IMR-90 (cell line): ENCODE data around the gene NCAPH2. TPM values are rescaled to one million over a fixed set of nuclear protein-coding genes. Genes with fewer than 3 reads are reported as not detected.

Experiments used
- ATAC-seq: fragments of 200-7000 bp; cut with Tn5 transposase; 2 replicates; pipeline ENCODE4 v1.9.1; 2020; ENCODE audit warnings: low read depth, mild to moderate bottlenecking, moderate library complexity
- BruUV-seq: library from RNA; stranded (reverse); fragments of 400-500 nt; replicated peaks from 2 replicates; lab custom pipeline; 2021; lab: Mats Ljungman, UMichigan
- CTCF ChIA-PET: fragments of 300-600 bp; formaldehyde crosslinking; extraction: SDS; loops from one replicate; lab custom pipeline; 2021; ENCODE audit warnings: antibody characterized with exemption; lab: Yijun Ruan, JAX
- POLR2A ChIA-PET: fragments of 300-600 bp; sonication (Branson Sonifier 250); formaldehyde crosslinking; loops from one replicate; lab custom pipeline; 2022; ENCODE audit warnings: antibody characterized with exemption; ENCODE audit not compliant: unreplicated experiment; lab: Charles Lee
- DNase-seq: peaks from one replicate; pipeline ENCODE4 v3.0.0; 2013
- H2AFZ ChIP-seq: replicated peaks from 2 replicates; pipeline ENCODE3; 2013; ENCODE audit warnings: low read length, mild to moderate bottlenecking; ENCODE audit not compliant: poor library complexity
- H2AK5ac ChIP-seq: 2 replicates; pipeline ENCODE4 v1.6.1; 2013; ENCODE audit warnings: low read depth, low read length, inconsistent platforms
- H2AK9ac ChIP-seq: replicated peaks from 2 replicates; pipeline ENCODE3; 2013; ENCODE audit warnings: mild to moderate bottlenecking, low read depth, low read length, moderate library complexity; ENCODE audit not compliant: poor library complexity
- H2BK120ac ChIP-seq: 2 replicates; pipeline ENCODE4 v1.6.1; 2013; ENCODE audit warnings: low read depth, low read length, inconsistent platforms
- H2BK15ac ChIP-seq: 3 replicates; pipeline ENCODE4 v1.6.1; 2013; ENCODE audit warnings: low read depth, low read length, inconsistent platforms
- H2BK20ac ChIP-seq: 2 replicates; pipeline ENCODE4 v1.6.1; 2013; ENCODE audit warnings: low read depth, mild to moderate bottlenecking, inconsistent platforms, low read length, moderate library complexity
- H2BK5ac ChIP-seq: 2 replicates; pipeline ENCODE4 v1.6.1; 2013; ENCODE audit warnings: mild to moderate bottlenecking, low read depth, low read length, inconsistent platforms; ENCODE audit not compliant: poor library complexity, severe bottlenecking
- H3K14ac ChIP-seq: replicated peaks from 2 replicates; pipeline ENCODE4 v1.6.1; 2013; ENCODE audit warnings: low read depth, low read length, inconsistent platforms
- H3K18ac ChIP-seq: 2 replicates; pipeline ENCODE4 v1.6.1; 2013; ENCODE audit warnings: low read depth, low read length, control low read depth
- H3K23ac ChIP-seq: 2 replicates; pipeline ENCODE4 v1.6.1; 2013; ENCODE audit warnings: low read depth, low read length, inconsistent platforms
- H3K27ac ChIP-seq: 2 replicates; pipeline ENCODE4 v1.5.1; 2013; ENCODE audit warnings: mild to moderate bottlenecking, control low read depth, low read length; ENCODE audit not compliant: insufficient read depth
- H3K27me3 ChIP-seq: 2 replicates; pipeline ENCODE4 v1.6.1; 2013; ENCODE audit warnings: low read length; ENCODE audit not compliant: control insufficient read depth, insufficient read depth
- H3K36me3 ChIP-seq: 2 replicates; pipeline ENCODE4 v1.6.1; 2013; ENCODE audit warnings: low read length, mixed read lengths; ENCODE audit not compliant: control insufficient read depth, insufficient read depth
- H3K4ac ChIP-seq: 2 replicates; pipeline ENCODE4 v1.6.1; 2013; ENCODE audit warnings: low read depth, low read length, inconsistent platforms
- H3K4me1 ChIP-seq: 2 replicates; pipeline ENCODE4 v1.6.1; 2013; ENCODE audit warnings: low read length, mixed read lengths; ENCODE audit not compliant: control insufficient read depth, insufficient read depth
- H3K4me2 ChIP-seq: 2 replicates; pipeline ENCODE4 v1.6.1; 2013; ENCODE audit warnings: low read depth, mild to moderate bottlenecking, control low read depth, low read length, moderate library complexity
- H3K4me3 ChIP-seq: 2 replicates; pipeline ENCODE4 v1.5.1; 2013; ENCODE audit warnings: low read depth, mild to moderate bottlenecking, control low read depth, low read length, moderate library complexity; ENCODE audit not compliant: insufficient read depth
- H3K56ac ChIP-seq: 2 replicates; pipeline ENCODE4 v1.6.1; 2013; ENCODE audit warnings: low read length, inconsistent platforms; ENCODE audit not compliant: insufficient read depth; ENCODE audit errors: extremely low read depth
- H3K79me1 ChIP-seq, 2 experiments: 2 replicates each; pipeline ENCODE4 v1.6.1; 2013; ENCODE audit warnings: low read length in 2 of 2, inconsistent platforms in 1 of 2, low read depth in 1 of 2
- H3K9ac ChIP-seq: 2 replicates; pipeline ENCODE4 v1.6.1; 2013; ENCODE audit warnings: low read depth, low read length, control low read depth
- H3K9me1 ChIP-seq: 2 replicates; pipeline ENCODE4 v1.6.1; 2013; ENCODE audit warnings: low read length, inconsistent platforms; ENCODE audit not compliant: insufficient read depth
- H3K9me3 ChIP-seq: 2 replicates; pipeline ENCODE4 v1.6.1; 2013; ENCODE audit warnings: low read length; ENCODE audit not compliant: control insufficient read depth, insufficient read depth
- H4K20me1 ChIP-seq: 2 replicates; pipeline ENCODE4 v1.6.1; 2013; ENCODE audit warnings: low read length, inconsistent platforms; ENCODE audit not compliant: insufficient read depth
- H4K5ac ChIP-seq: 2 replicates; pipeline ENCODE4 v1.6.1; 2013; ENCODE audit warnings: mild to moderate bottlenecking, low read depth, low read length, control low read depth
- H4K8ac ChIP-seq, 2 experiments: 2 replicates each; pipeline ENCODE4 v1.6.1; 2013; ENCODE audit warnings: low read depth in 2 of 2, low read length in 2 of 2, control low read depth in 1 of 2, inconsistent platforms in 1 of 2
- H4K91ac ChIP-seq: 2 replicates; pipeline ENCODE4 v1.6.1; 2013; ENCODE audit warnings: low read depth, low read length, inconsistent platforms; ENCODE audit not compliant: insufficient read depth
- BHLHE40 ChIP-seq: fragments of 150-350 bp; IDR thresholded peaks from 2 replicates; pipeline ENCODE4 v1.6.1; 2016; ENCODE audit warnings: mild to moderate bottlenecking, low read depth, low read length
- CEBPB ChIP-seq: IDR thresholded peaks from 2 replicates; pipeline ENCODE4 v1.6.1; 2012; ENCODE audit warnings: low read depth, low read length, improper control_type of control experiment
- CHD1 ChIP-seq: IDR thresholded peaks from 2 replicates; pipeline ENCODE4 v1.6.1; 2012; ENCODE audit warnings: low read depth, low read length, improper control_type of control experiment
- CTCF ChIP-seq: conservative IDR thresholded peaks from 2 replicates; pipeline ENCODE4 v1.5.1; 2012; ENCODE audit warnings: mild to moderate bottlenecking, low read depth, low read length, improper control_type of control experiment
- MAFK ChIP-seq: IDR thresholded peaks from 2 replicates; pipeline ENCODE4 v1.6.1; 2012; ENCODE audit warnings: low read depth, low read length, improper control_type of control experiment
- MAZ ChIP-seq: IDR thresholded peaks from 2 replicates; pipeline ENCODE4 v1.6.1; 2012; ENCODE audit warnings: low read depth, mild to moderate bottlenecking, low read length, improper control_type of control experiment, moderate library complexity, borderline replicate concordance
- MXI1 ChIP-seq: IDR thresholded peaks from 2 replicates; pipeline ENCODE4 v1.6.1; 2012; ENCODE audit warnings: low read depth, mild to moderate bottlenecking, low read length, moderate library complexity, borderline replicate concordance
- NFE2L2 ChIP-seq: fragments of 150-350 bp; IDR thresholded peaks from 2 replicates; pipeline ENCODE4 v1.6.1; 2016; ENCODE audit warnings: low read depth, mild to moderate bottlenecking, low read length
- POLR2A ChIP-seq: IDR thresholded peaks from 2 replicates; pipeline ENCODE4 v1.6.1; 2012; ENCODE audit warnings: mild to moderate bottlenecking, low read depth, low read length
- RAD21 ChIP-seq: IDR thresholded peaks from 2 replicates; pipeline ENCODE4 v1.6.1; 2012; ENCODE audit warnings: low read length, improper control_type of control experiment
- RCOR1 ChIP-seq: IDR thresholded peaks from 2 replicates; pipeline ENCODE4 v1.6.1; 2012; ENCODE audit warnings: mild to moderate bottlenecking, low read length, improper control_type of control experiment; ENCODE audit not compliant: insufficient replicate concordance
- RFX5 ChIP-seq: IDR thresholded peaks from 2 replicates; pipeline ENCODE4 v1.8.0; 2012; ENCODE audit warnings: low read depth, mild to moderate bottlenecking, low read length, moderate library complexity
- SMC3 ChIP-seq: fragments of 150-350 bp; IDR thresholded peaks from 2 replicates; pipeline ENCODE4 v1.6.1; 2016; ENCODE audit warnings: low read depth, mild to moderate bottlenecking, antibody characterized with exemption, low read length, moderate library complexity
- WGBS, 2 experiments: methylation state at CpG; one replicate each; pipeline versions ENCODE4 v1.1.5 to v1.1.7; 2013; ENCODE audit warnings: missing lambda C conversion rate in 2 of 2; ENCODE audit not compliant: insufficient read length in 1 of 2; ENCODE audit errors: extremely low coverage in 2 of 2; 5-methylcytosine and 5-hydroxymethylcytosine counted together
- dilution Hi-C: fragments of 300-500 bp; cut with HindIII; formaldehyde crosslinking; loops from one replicate; pipeline ENCODE4 v1.14.3; 2018; ENCODE audit warnings: low sequenced_read_pairs; ENCODE audit not compliant: unreplicated experiment
- in situ Hi-C: fragments of 300-500 bp; cut with MboI; formaldehyde crosslinking; loops from 3 replicates; pipeline ENCODE4 v1.14.3; 2019; ENCODE audit warnings: low sequenced_read_pairs, inconsistent platforms, mixed read lengths
- intact Hi-C: fragments of 100-400 bp; cut with micrococcal nuclease; formaldehyde crosslinking; loops from 2 replicates; pipeline ENCODE4 v1.10.0; 2022
- polyA plus RNA-seq, 3 experiments: library from polyadenylated mRNA; depleted of rRNA; stranded (reverse); fragments of >200 nt; gene quantifications; 2 replicates each; pipeline ENCODE4 v1.2.3, GENCODE V29; 2012; ENCODE audit warnings: low replicate concordance in 1 of 3
- total RNA-seq: library from RNA; depleted of rRNA; stranded (reverse); fragments of >200 nt; gene quantifications from 2 replicates; pipeline ENCODE4 v1.2.3, GENCODE V29; 2012
- TF ChIP-seq, protein P1 (sequence below): fragments of 150-350 bp; IDR thresholded peaks from 2 replicates; pipeline ENCODE4 v1.6.1; 2016; ENCODE audit warnings: low read depth, mild to moderate bottlenecking, low read length, moderate library complexity, borderline replicate concordance
- TF ChIP-seq, protein P2 (sequence below): fragments of 150-350 bp; IDR thresholded peaks from 2 replicates; pipeline ENCODE4 v1.6.1; 2017; ENCODE audit warnings: mild to moderate bottlenecking, antibody characterized with exemption, low read length, low read depth

Gene NCAPH2
- total and polyA plus RNA-seq, 2 of the 4 experiments (the other 2 are of a cell fraction) = 30.2 to 38.5 TPM

DNA sequence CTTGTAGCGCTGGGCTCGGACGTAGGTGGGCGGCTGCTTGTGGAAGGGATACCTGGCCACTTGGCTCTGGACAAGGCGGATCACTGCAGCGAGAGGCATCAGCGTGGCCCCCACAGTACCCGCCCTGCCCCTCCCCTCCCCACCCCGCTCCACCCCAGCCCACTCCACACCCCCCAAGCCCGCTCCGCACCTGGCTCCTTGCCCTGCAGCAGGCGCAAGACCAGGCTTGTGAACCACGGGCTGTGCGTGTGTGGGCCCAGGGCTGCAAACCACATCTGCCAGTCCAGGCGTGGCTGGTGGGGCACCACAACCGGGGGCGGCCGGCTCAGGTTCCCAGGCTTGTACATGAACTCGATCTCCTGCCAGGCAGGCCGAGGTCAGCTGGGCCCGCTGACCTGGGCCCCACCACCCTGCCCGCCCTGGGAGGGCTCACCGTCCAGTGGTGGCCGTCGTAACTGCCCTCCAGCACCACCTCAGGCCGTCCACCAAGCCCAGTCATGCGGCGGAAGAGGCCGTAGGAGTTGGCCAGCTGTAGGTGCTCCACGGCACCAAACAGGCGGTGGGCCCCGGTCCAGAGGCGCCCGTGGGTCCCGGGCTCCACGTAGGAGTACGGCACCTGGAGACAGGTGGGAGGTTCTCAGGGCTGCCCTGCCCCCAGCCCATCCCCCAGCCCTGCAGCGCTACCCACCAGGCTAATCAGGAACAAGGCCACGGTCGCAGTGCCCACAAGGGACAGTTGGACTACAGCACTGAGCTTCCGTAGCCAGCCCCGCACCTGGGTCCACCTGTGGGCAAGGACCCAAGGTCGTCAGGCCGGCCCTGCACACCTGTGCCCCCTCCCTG, 3.4 kb upstream of the NCAPH2 start:
- Histone ChIP-seq H3K9me3 (no peaks in the 10 kb centered on the region), H2AFZ (no peak overlapping the region), H3K4ac (no peak overlapping the region), H4K8ac (no peak overlapping the region), H3K9ac (no peak overlapping the region), H3K9me1 (no peaks in the 10 kb centered on the region), H3K14ac (no peak overlapping the region), H3K79me1 (peaks cover 8 to 45% of the 10 kb centered on the region in 2 experiments), H4K5ac (no peak overlapping the region), H3K4me1 (peaks cover 4% of the 10 kb centered on the region), H3K4me2 (no peak overlapping the region), H4K20me1 (no peaks in the 10 kb centered on the region; the same call in 1 of the 2 replicates), H3K36me3 (peaks cover 28% of the 10 kb centered on the region), H2AK5ac (no peak overlapping the region), H4K91ac (no peak overlapping the region), H2AK9ac (no peak overlapping the region), H3K27me3 (no peaks in the 10 kb centered on the region), H2BK15ac (no peak overlapping the region), H2BK20ac (no peak overlapping the region), H3K27ac (no peak overlapping the region), H2BK5ac (no peak overlapping the region), H3K56ac (no peak overlapping the region), H3K4me3 (no peak overlapping the region), H3K18ac (no peak overlapping the region), H3K23ac (no peak overlapping the region), H2BK120ac (no peak overlapping the region)
- no peak for ATAC-seq
- POLR2A ChIA-PET = no interaction called here
- CTCF ChIA-PET = no interaction called here
- no TSS peak for BruUV-seq
- 97% methylated on average over 15 of the region's 44 CpGs; no CpG with 5 or more reads in 1 of the 2 experiments for WGBS, 2 experiments
- in situ Hi-C loops = no loop called here
- dilution Hi-C loops = no loop called here
- intact Hi-C loops = no loop called here
- no peak for DNase-seq
- no peak for TF ChIP-seq BHLHE40
- no peak for TF ChIP-seq NFE2L2
- no peak for TF ChIP-seq MXI1
- no peak for TF ChIP-seq SMC3
- TF ChIP-seq POLR2A = no peak
- no peak for TF ChIP-seq RCOR1
- TF ChIP-seq CHD1 = no peak
- TF ChIP-seq MAFK = no peak
- TF ChIP-seq CTCF = no peak
- TF ChIP-seq CEBPB = no peak
- TF ChIP-seq, protein P1, sequence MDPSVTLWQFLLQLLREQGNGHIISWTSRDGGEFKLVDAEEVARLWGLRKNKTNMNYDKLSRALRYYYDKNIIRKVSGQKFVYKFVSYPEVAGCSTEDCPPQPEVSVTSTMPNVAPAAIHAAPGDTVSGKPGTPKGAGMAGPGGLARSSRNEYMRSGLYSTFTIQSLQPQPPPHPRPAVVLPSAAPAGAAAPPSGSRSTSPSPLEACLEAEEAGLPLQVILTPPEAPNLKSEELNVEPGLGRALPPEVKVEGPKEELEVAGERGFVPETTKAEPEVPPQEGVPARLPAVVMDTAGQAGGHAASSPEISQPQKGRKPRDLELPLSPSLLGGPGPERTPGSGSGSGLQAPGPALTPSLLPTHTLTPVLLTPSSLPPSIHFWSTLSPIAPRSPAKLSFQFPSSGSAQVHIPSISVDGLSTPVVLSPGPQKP = no peak
- no peak for TF ChIP-seq RAD21
- TF ChIP-seq, protein P2, sequence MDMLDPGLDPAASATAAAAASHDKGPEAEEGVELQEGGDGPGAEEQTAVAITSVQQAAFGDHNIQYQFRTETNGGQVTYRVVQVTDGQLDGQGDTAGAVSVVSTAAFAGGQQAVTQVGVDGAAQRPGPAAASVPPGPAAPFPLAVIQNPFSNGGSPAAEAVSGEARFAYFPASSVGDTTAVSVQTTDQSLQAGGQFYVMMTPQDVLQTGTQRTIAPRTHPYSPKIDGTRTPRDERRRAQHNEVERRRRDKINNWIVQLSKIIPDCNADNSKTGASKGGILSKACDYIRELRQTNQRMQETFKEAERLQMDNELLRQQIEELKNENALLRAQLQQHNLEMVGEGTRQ = no peak
- no peak for TF ChIP-seq MAZ
- no peak for TF ChIP-seq RFX5
